C4-2B (cell line): ENCODE measurements around the gene MRFAP1L1.

ENCODE experiments used
- ZFX ChIP-seq: fragments of 450-650 bp; IDR thresholded peaks from 2 replicates; pipeline ENCODE4 v1.6.1; 2017
- TF ChIP-seq, protein P1 (sequence below): fragments of 450-650 bp; conservative IDR thresholded peaks from 2 replicates; pipeline ENCODE4 v1.5.1; 2017; ENCODE audit warnings: mild to moderate bottlenecking

DNA sequence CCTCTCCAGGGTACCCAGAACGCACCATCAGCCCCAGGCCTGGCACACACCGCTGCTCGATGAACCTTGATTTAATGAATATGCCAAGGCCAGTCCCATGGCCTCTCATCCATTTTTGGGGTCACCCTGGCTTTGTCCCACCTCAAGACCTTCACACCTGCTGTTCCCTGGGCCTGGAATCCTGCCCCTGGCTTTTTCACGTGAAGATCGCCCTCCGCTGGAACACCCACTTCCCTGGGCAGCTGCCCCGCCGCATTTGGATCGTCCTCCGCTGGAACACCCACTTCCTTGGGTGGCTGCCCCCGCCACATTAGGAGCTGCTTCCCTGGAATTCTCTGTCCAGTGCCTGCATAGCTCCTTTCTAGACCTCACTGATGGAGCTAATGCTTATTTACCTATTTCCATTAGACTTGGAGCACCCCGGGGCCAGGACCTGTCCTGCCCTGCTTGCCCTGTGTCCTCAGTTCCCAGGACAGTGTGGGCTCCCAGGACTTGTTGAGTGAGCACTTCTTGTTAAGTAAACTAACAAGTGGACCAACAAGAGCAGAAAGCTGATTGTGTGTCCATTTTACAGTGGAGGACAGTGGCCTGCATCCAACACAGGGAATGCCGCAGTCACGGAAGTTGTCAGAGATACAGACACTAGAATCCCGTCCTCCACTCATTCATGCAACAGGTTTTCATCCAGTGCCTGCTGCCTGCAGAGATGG, 18.8 kb upstream of the MRFAP1L1 start:
- TF ChIP-seq, protein P1, sequence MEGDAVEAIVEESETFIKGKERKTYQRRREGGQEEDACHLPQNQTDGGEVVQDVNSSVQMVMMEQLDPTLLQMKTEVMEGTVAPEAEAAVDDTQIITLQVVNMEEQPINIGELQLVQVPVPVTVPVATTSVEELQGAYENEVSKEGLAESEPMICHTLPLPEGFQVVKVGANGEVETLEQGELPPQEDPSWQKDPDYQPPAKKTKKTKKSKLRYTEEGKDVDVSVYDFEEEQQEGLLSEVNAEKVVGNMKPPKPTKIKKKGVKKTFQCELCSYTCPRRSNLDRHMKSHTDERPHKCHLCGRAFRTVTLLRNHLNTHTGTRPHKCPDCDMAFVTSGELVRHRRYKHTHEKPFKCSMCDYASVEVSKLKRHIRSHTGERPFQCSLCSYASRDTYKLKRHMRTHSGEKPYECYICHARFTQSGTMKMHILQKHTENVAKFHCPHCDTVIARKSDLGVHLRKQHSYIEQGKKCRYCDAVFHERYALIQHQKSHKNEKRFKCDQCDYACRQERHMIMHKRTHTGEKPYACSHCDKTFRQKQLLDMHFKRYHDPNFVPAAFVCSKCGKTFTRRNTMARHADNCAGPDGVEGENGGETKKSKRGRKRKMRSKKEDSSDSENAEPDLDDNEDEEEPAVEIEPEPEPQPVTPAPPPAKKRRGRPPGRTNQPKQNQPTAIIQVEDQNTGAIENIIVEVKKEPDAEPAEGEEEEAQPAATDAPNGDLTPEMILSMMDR, result no peak
- TF ChIP-seq ZFX, result no peak
